Stimulated activated CD8-positive, alpha-beta memory T cell treated with anti-CD3 and anti-CD28 coated beads, Interleukin-2, amount 100 ng/mL, for 1 hour (primary cell): ENCODE results near the gene TTC38.

Experiments
- DNase-seq, 2 donors: peaks; one replicate each; pipeline ENCODE4 v3.0.0-alpha.2; 2020; ENCODE audit warnings: low read depth in 2 of 2

Gene TTC38

GRCh38 chr22:46329616-46330015 is 61.8 kb downstream of the TTC38 start:
- no peak for DNase-seq

GRCh38 chr22:46330426-46330825 is 62.6 kb downstream of the TTC38 start:
- no peak for DNase-seq

- DNase-seq = no peak
Measured at GRCh38 chr22:46331496-46331895, 63.7 kb downstream of the TTC38 start.

GRCh38 chr22:46335201-46336118 is 67.7 kb downstream of the TTC38 start, which contains the start of gene TRMU:
Gene TRMU, plus strand, starts transcription at chr22:46335714. Its CDS starts 51 bp downstream, at chr22:46335765.
- peak; percentile 48 to 55 for DNase-seq

GRCh38 chr22:46336119-46337078 is 68.6 kb downstream of the TTC38 start:
- DNase-seq = no peak

- no peak for DNase-seq
Measured at GRCh38 chr22:46337870-46338269, 70.1 kb downstream of the TTC38 start.

GRCh38 chr22:46338636-46339035 is 70.8 kb downstream of the TTC38 start:
- DNase-seq = no peak

GRCh38 chr22:46339956-46340355 is 72.1 kb downstream of the TTC38 start:
- DNase-seq = no peak

GRCh38 chr22:46340676-46341075 is 72.9 kb downstream of the TTC38 start:
- no peak for DNase-seq
